SHP77 treated with DMSO at 0.1 percent for 48 hours (cell line): ENCODE data around the gene ANGEL2.
A peak's percentile ranks its signal among the peaks of the same experiment; 100 is the strongest.
"Not testable (repeated sequence)": the region's sequence is repeated elsewhere in the genome, so short reads cannot be mapped to it uniquely, and the experiment has no call there.

Experiments used
- DNase-seq: peaks from one replicate; lab custom pipeline; 2025; lab: John Stamatoyannopoulos, UW

Gene ANGEL2

GRCh38 chr1:213017447-213018273, 2.0 kb upstream of the ANGEL2 start:
- no peak for DNase-seq

GRCh38 chr1:213014642-213015041, 1.0 kb downstream of the ANGEL2 start:
- no peak for DNase-seq

DNA sequence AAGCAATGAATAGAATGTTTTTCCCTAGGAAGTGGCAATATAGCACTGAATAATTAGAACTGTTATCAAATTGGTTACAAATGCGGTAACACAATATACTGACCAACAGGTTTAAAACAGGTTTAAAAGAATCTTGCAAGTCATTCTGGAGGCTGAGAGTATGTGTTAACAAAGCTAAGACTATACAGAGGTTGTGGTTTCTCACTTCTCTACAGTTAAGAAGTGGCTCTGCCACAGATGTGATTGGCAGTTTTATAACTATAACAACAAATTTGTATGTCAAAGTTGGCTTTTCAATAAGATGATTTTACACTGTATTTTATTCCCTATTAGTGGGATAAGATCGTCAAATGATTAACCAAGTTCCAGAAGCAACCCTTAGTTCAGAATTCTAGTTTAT, 7.1 kb downstream of the ANGEL2 start:
- no peak for DNase-seq

- DNase-seq, result no peak
Observed at GRCh38 chr1:213003256-213003655, 12.4 kb downstream of the ANGEL2 start.

DNA sequence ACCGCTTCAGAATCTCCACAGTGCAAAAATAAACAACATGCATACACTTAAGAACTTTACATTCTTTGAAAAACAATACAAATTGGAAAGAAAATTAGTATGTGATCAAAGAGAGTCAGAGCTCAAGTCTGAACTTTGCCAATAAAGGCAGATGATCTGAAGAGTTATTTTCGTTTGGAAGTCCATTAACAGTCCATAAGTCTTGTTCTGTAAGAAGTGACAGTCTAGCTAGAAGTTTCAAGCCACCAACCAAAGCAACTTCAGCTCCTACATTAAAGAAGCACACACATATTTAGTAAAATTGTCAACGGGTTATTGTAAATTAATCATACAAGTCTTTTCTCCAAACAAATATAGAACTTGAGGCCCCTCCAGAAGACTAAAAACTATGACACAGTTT, 20.7 kb downstream of the ANGEL2 start:
- DNase-seq, result no peak

DNA sequence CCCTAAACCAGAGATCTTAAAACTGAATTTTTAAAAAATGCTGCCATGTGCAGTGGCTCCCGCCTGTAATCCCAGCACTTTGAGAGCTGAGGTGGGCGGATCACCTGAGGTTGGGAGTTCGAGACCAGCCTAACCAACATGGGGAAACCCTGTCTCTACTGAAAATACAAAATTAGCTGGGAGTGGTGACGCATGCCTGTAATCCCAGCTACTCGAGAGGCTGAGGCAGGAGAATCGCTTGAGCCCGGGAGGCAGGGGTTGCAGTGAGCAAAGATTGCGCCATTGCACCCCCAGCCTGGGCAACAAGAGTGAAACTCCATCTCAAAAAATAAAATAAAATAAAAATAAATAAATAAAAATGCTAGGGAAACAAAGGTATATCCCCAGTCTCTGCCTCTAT, 21.7 kb downstream of the ANGEL2 start:
- not testable (repeated sequence) for DNase-seq

DNA sequence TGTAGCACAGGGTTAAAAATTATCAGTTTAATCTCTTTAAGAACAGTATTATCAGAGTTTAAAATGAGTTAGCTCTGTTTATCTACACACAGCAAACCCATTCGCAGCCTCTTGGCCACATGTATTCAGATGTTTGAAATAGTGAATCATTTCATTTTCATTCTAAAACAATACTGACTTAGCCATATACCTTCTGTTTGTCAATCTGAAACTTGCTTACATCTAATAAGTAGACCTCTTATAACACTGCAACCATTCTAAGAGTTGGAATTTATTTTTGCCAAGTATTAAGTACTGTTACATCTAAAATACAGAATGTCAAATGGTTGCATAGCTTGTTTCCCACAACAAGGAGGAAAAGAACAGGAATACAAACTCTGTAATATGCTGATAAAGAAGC, 25.4 kb downstream of the ANGEL2 start:
- no peak for DNase-seq

DNA sequence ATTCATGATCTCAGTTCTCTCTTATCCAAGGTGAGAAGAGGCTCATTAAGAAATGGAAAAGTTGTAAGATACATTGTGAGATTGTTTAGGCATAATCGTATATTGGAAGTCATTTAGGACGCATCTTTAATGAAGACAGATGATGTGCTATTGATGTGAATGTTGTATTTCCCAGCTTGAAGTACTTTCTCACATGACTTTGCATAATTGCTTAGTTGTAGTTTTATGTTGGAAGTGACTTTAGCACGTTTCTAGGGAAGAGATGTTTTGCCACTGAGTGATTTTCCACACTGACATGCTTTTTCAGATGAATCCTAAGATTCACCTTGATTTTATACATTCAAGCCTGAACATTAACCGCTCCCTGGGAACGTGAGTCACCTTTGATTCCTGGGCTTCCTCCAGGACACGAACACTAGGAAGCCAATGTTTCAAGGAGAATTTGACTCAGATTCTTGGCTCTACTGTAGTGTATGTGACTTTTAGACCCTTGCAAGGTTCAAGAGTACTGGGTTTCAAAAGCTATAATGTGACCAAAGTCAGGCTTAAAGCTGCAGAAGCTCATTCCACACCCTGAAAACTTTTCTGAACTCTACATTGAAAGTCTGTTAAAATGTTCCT, 27.9 kb downstream of the ANGEL2 start:
- no peak for DNase-seq

- no peak for DNase-seq
Observed at GRCh38 chr1:212986551-212986950, 29.1 kb downstream of the ANGEL2 start.

DNA sequence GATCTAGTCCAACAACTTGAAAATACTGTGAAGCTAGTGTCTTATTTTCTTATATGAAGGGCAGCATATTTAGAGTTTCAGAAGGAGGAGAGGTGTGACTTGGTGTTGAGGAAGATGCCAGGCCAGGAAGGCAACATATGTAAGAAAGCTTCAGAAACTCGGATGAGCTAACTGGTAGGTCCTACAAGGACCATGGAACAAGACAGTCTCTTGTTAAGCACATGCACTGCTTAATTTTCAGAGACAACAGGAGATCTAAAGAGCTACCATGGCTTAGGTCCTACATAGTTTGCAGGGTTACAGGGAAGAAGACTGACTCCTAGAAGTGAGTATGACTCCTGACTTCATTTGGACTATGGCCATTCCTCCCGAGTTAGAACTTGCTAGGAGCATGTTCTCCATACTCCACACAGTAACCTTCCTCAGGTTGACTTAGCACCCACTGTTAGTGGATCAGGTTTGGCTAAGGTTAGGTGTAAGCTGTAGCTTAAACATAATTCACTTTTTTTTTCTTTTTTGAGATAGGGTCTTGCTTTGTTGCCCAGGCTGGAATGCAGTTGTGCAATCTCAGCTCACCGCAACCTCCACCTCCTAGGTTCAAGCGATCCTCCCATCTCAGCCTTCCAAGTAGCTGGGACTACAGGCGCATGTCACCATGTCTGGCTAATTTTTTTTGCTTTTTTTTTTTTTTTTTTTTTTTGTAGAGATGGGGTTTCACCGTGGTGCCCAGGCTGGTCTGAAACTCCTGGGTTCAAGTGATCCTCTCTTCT, 31.0 kb downstream of the ANGEL2 start:
- no peak for DNase-seq

DNA sequence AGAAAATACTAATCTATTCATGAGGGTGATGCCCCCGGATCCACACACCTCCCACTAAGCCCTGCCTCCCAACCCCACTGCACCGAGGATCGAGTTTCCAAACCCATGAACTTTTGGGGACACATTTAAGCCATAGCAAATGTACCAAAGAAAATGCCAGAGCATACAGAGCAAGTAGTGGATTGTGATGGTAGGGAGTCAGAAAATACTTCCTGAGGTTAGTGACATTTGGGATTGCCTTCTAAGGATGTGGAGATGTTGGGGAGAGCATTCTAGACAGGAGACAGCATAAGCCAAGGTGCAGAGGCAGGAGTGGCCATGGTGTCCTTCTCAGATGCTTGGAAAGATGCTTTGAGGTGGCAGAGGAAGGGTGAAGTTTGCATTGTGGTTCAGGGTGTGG, 32.2 kb downstream of the ANGEL2 start:
- DNase-seq, result no peak

GRCh38 chr1:212982430-212983152, 33.1 kb downstream of the ANGEL2 start:
- DNase-seq, result no peak

GRCh38 chr1:212981571-212982328, 33.9 kb downstream of the ANGEL2 start:
- DNase-seq, result no peak

GRCh38 chr1:212981025-212981495, 34.6 kb downstream of the ANGEL2 start:
- DNase-seq, result peak; percentile 23

- DNase-seq, result no peak
Observed at GRCh38 chr1:212980123-212980785, 35.4 kb downstream of the ANGEL2 start.

DNA sequence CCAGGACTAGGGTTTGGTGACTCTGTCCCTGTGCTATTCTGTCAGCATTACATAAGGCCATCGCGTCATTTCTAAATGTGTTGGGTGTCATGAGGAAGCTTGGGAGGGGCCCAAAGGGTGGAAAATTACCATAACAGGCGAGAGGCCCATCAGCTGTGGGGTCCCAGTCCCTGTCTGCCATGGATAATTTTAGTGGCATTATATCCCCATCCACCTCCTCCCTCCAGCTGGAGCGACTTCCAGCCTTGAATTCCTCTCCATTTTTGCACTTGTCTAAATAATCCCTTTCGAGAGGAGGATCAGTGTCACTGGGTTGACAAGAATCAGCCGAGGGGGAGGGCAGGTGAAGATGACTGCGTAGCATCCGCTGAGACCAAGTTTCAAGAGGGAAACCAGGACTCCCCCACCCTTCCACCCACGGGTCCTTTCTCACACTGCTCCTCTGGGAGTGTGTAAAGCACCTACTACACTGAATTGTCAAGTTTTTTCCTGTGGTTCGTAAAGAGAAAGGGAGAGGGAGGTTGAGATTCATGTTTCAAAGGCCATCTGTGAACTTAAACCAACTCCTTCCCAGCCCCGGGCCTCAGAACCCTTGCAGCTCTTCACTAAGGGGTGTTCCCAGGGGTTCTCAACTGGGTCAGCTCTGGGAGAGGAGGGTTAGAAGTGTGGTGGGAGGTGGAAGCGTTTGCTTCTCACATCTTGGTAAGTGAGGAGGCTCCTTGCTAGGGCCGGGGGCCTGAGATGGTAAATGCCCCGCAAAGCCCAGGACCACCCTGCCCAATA, 36.1 kb downstream of the ANGEL2 start:
- no peak for DNase-seq

GRCh38 chr1:212977781-212978645, 37.7 kb downstream of the ANGEL2 start:
- no peak for DNase-seq

DNA sequence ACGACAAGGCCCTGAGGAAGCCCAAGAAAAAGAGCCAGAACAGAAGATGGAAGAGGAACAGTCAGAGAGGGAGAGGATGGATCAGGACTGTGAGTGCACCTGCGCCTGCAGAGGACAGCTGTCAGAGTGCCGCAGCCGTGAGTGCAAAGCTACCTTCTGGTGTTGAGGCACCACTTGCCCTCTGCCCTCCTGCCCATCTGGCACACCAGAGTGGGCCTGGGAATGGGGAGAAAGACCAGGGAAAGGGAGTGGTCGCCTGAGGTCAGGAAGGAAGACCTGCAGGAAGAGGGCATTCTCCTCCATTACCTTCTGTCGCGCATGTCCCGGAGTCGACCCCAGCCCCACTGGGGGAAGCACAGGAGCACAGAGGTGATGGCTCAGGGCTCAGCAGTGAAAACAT, 39.1 kb downstream of the ANGEL2 start:
- DNase-seq, result no peak
